Activated CD4-positive, alpha-beta T cell treated with anti-CD3 and anti-CD28 coated beads, Interleukin-2, amount 50 U/mL, for 24 hours (primary cell): Measurements from ENCODE around the gene NUP62CL.
A peak's percentile ranks its signal among the peaks of the same experiment; 100 is the strongest.
"Not testable (repeated sequence)": the region's sequence is repeated elsewhere in the genome, so short reads cannot be mapped to it uniquely, and the experiment has no call there.

Source experiments
- DNase-seq, 2 donors: peaks; one replicate each; pipeline ENCODE4 v3.0.0-alpha.2; 2020; ENCODE audit warnings: low read depth in 1 of 2, low spot score in 1 of 2

NUP62CL gene, protein sequence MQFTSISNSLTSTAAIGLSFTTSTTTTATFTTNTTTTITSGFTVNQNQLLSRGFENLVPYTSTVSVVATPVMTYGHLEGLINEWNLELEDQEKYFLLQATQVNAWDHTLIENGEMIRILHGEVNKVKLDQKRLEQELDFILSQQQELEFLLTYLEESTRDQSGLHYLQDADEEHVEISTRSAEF

DNA sequence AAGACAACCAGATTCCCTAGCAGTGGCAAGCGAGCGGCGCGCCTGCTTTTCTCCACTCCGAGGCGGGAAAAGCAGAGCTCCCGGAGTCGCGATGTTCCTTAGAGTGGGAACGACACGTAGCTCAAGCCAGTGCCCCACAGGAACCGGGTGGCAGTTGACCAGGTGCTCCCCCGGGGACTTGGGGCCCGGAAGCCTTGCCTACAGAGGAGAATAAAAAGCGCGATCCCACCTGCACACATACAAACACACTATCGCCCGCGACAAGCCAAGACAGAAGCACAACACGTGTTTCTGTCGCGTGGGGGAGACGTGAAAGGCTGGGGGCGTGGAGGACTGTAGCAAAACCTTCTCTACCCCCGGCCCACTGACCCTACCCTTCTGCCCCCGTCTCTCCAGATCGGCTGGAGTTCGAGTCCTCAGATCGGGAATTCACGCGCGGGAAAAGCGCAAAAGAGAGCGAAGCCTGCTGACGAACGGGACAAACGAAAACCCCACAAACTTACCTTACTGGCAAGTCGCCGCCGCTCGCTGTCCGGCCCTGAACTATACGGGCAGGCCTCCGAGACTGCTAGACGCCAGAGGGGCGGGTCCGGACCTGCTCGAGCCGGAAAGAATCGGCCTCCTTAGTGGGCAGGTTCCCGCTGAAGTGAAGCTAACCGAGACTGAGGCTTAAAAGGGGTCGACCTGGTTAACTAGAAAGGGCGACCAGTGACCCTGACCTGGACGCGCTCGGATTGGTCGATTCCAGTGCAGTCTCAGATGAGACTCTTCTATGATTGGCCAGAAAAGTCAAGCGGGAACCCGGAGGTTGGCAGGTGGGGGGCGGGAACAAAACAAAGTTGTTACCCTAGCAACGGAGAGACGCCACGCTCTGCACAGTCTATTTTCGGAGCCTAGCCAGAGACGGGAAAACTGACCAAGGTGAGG is at the start of gene NUP62CL, which contains the start of gene DNAAF6:
Gene NUP62CL (minus strand): TSS at position 664 of the 927 bp plus-strand sequence. CDS start 31,287 bp downstream, outside the sequence.
Gene DNAAF6 (plus strand): TSS at position 842 of the 927 bp plus-strand sequence. CDS start 6,265 bp downstream, outside the sequence.
- peak; percentile 30 to 48 for DNase-seq

GRCh38 chrX:107228486-107228819 is 22.2 kb upstream of the NUP62CL start:
- DNase-seq, result no peak

GRCh38 chrX:107227780-107228485 is 21.7 kb upstream of the NUP62CL start:
- DNase-seq, result no peak

DNA sequence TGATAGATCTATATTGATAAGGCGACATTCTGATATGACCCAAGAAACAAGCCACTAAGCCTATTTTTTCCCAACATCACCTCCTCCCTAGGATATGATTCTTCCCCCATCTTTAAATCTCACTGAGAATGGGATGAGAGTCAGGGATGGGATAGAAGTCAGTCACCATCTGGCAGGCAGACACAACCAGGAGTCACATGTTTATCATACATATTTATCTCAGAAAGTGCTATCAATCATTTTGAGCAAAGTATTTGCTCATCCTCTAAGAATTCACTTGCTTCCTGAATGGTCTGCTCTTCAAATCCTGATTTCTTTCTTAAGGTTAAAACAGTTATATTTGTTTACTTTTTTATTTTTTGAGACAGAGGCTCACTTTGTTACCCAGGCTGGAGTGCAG is 20.5 kb upstream of the NUP62CL start:
- DNase-seq, result no peak

DNA sequence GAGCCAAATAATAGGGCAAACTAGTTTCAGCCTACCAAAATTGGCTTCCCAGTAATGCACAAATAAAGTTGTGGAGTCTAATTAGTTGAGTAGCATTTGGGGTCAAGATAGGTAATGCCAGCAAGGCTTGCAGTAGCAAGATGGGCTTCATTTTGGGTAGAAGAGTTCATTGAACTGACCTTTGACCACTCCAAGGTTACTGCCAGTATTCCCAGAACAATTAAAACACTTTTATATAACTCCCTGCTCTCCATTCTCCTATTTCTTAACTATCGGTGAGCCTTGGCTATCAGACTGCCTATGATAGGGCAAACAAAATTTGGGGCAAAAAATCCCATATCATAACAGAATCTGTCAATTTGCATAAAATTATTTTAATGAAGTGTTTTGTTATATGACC is 7.2 kb upstream of the NUP62CL start:
- DNase-seq, result no peak

GRCh38 chrX:107207943-107208342 is 1.7 kb upstream of the NUP62CL start:
- no peak for DNase-seq

GRCh38 chrX:107207089-107207488 is 856 bp upstream of the NUP62CL start:
- no peak for DNase-seq

GRCh38 chrX:107206697-107207065 is 448 bp upstream of the NUP62CL start:
- DNase-seq, result no peak

DNA sequence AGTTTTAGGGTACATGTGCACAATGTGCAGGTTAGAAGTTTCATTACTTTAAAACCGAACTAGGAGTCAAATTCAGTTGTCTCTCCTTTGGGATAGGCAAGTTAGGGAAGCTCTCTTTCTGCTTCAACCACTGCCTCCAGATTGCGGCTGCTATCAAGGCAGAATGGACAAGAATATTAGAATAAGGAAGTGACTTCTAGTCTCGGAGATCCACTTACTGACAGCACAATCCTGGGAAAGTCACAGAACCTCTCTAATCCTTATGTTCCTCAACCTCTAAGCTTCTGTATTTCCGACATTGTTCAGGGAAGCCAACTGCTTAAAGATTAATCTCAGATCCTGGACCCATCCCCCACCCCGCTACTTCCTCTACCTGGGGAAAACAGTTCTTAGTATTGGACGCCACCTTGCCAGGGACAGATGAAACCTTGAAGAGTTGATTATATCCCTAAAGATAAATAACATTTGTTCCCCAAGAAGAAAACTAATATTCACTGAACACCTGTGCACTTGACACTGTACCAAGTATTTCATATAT is 2.1 kb downstream of the NUP62CL start:
- no peak for DNase-seq

GRCh38 chrX:107199491-107199890 is 6.7 kb downstream of the NUP62CL start:
- no peak for DNase-seq

GRCh38 chrX:107198074-107198473 is 8.2 kb downstream of the NUP62CL start:
- DNase-seq, result not testable (repeated sequence)

DNA sequence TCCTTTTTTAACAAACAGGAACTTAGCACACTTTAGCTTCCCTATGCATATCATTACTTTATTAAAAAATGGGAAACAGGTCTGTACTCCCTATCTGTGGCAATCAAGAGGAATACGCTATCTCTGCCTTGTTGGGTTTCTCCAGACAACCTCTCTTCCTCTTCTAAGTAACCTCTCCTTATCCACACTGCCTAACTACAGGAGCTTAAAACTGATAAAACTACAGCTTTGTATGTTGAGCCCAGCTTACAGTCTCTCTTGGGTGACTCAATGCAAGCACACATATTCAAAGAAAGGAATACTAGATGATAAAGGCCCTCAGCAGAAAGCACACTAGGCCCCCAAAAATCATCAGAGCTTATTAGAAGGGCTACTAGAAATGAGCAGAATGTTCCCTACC is 8.9 kb downstream of the NUP62CL start:
- DNase-seq, result no peak

- DNase-seq, result no peak
These were observed 34.7 kb downstream of the NUP62CL start for GRCh38 chrX:107171369-107172102.

- DNase-seq, result no peak
These were observed 37.5 kb downstream of the NUP62CL start for GRCh38 chrX:107168712-107169111.

DNA sequence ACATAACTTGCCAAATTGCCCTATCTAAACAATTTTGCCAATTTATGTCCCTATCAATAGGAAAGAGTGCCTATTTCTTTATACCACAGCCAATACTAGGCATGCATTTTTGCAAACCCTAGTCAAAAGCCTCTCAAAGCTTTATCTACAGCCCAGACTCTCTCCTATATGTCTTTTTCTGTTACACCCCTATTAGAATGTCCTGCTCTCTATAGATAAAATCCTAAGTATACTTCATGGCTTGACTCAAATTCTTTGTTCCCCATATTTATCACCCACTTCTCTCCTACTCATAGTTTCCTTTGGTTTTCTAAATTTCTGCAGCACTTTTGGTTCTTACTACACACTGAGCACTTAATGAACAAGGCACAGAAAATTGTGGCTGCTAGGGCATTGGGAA is 38.0 kb downstream of the NUP62CL start:
- no peak for DNase-seq

GRCh38 chrX:107167163-107167921 is 38.9 kb downstream of the NUP62CL start:
- no peak for DNase-seq

GRCh38 chrX:107157618-107158017 is 48.6 kb downstream of the NUP62CL start:
- DNase-seq, result not testable (repeated sequence)

DNA sequence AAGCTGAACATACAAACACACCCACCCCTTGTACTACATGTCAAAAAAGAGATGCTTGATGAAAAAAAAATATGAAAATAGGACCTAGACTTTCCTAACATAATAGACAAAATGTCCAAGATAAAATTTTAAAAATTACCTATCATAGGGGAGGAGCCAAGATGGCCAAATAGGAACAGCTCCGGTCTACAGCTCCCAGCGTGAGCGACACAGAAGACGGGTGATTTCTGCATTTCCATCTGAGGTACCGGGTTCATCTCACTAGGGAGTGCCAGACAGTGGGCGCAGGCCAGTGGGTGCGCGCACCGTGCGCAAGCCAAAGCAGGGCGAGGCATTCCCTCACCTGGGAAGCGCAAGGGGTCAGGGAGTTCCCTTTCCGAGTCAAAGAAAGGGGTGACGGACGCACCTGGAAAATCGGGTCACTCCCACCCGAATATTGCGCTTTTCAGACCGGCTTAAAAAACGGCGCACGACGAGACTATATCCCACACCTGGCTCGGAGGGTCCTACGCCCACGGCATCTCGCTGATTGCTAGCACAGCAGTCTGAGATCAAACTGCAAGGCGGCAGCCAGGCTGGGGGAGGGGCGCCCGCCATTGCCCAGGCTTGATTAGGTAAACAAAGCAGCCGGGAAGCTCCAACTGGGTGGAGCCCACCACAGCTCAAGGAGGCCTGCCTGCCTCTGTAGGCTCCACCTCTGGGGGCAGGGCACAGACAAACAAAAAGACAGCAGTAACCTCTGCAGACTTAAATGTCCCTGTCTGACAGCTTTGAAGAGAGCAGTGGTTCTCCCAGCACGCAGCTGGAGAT is 50.4 kb downstream of the NUP62CL start:
- not testable (repeated sequence) for DNase-seq
